BLaER1 treated with 17β-estradiol and CSF1 and Interleukin-3, amounts not matched to agents 10 nM and 100 nM (cell line): ENCODE results near the gene SLC9A7.
A peak's percentile ranks its signal among the peaks of the same experiment; 100 is the strongest.

Experiments used
- H3K27ac ChIP-seq, 11 experiments: shearing (Covaris generic); formaldehyde crosslinking; 2 replicates each; pipeline ENCODE4 v1.8.1; 2022
- H3K27me3 ChIP-seq, 11 experiments: shearing (Covaris generic); formaldehyde crosslinking; 2 replicates each; pipeline ENCODE4 v1.8.1; 2022
- H3K36me3 ChIP-seq, 11 experiments: shearing (Covaris generic); formaldehyde crosslinking; 2 replicates each; pipeline ENCODE4 v1.8.1; 2022
- H3K4me1 ChIP-seq, 10 experiments: shearing (Covaris generic); formaldehyde crosslinking; 2 replicates each; pipeline ENCODE4 v1.8.1; 2022
- H3K4me2 ChIP-seq, 11 experiments: shearing (Covaris generic); formaldehyde crosslinking; 2 replicates each; pipeline ENCODE4 v1.8.1; 2022
- H3K4me3 ChIP-seq, 10 experiments: shearing (Covaris generic); formaldehyde crosslinking; 2 replicates each; pipeline ENCODE4 v1.8.1; 2022
- H3K9ac ChIP-seq, 11 experiments: shearing (Covaris generic); formaldehyde crosslinking; 2 replicates each; pipeline ENCODE4 v1.8.1; 2022
- H3K9me3 ChIP-seq, 11 experiments: shearing (Covaris generic); formaldehyde crosslinking; replicated peaks in 1 of 11; 2 replicates each; pipeline ENCODE4 v1.8.1; 2022
- H4K20me1 ChIP-seq, 11 experiments: shearing (Covaris generic); formaldehyde crosslinking; 2 replicates each; pipeline ENCODE4 v1.8.1; 2022
- Cebpa-rat ChIP-seq, 11 experiments: shearing (Covaris generic); IDR thresholded peaks; 2 replicates each; pipeline ENCODE4 v1.8.1; 2022

SLC9A7 gene

GRCh38 chrX:46637938-46638337 lies 121.0 kb downstream of the SLC9A7 start:
- Histone ChIP-seq H3K4me1 (peaks cover 2 to 21% (median 18%) of the 10 kb centered on the region in 10 experiments), H3K4me2 (no peak overlapping the region), H3K9me3 (no peaks in the 10 kb centered on the region), H3K27ac (no peak overlapping the region), H3K9ac (no peak overlapping the region), H4K20me1 (no peaks in the 10 kb centered on the region), H3K27me3 (0 out of 22 replicates have a peak, but pooled peaks cover 0 to 2% (median 0%) of the 10 kb centered on the region in 11 experiments), H3K36me3 (0 out of 22 replicates have a peak, but pooled peaks cover 0 to 3% (median 0%) of the 10 kb centered on the region in 11 experiments), H3K4me3 (no peak overlapping the region)
- no peak for TF ChIP-seq Cebpa-rat (IDR thresholded peaks at IDR 0.05)

- peak overlapping the region in 7 of 11 experiments; percentile 9 to 44 (median 24); a peak in 11 of 22 replicates for H3K4me2 ChIP-seq
- H3K27me3 ChIP-seq, result 0 out of 22 replicates have a peak, but pooled peaks cover 0 to 2% (median 0%) of the 10 kb centered on the region in 11 experiments
- peaks cover 0 to 13% (median 5%) of the 10 kb centered on the region in 11 experiments; a peak in 8 of 22 replicates for H3K9me3 ChIP-seq
Measured at GRCh38 chrX:46636223-46636622, 122.7 kb downstream of the SLC9A7 start.

GRCh38 chrX:46635186-46635585 lies 123.7 kb downstream of the SLC9A7 start:
- Histone ChIP-seq H3K27ac (no peak overlapping the region), H3K4me2 (no peak overlapping the region; a peak in 1 of 22 replicates), H3K4me1 (peaks cover 2 to 9% (median 8%) of the 10 kb centered on the region in 10 experiments; a peak in 17 of 20 replicates), H4K20me1 (no peaks in the 10 kb centered on the region), H3K9ac (no peak overlapping the region), H3K36me3 (peaks cover 0 to 13% (median 0%) of the 10 kb centered on the region in 11 experiments; a peak in 4 of 22 replicates), H3K9me3 (peaks cover 0 to 16% (median 10%) of the 10 kb centered on the region in 11 experiments; a peak in 8 of 22 replicates), H3K4me3 (no peak overlapping the region), H3K27me3 (0 out of 22 replicates have a peak, but pooled peaks cover 0 to 2% (median 0%) of the 10 kb centered on the region in 11 experiments)
- TF ChIP-seq Cebpa-rat (IDR thresholded peaks at IDR 0.05), result no peak

More at GRCh38 chrX:46636223-46636622, 122.7 kb downstream of the SLC9A7 start:
- no peaks in the 10 kb centered on the region for H4K20me1 ChIP-seq
- peaks cover 0 to 5% (median 0%) of the 10 kb centered on the region in 11 experiments; a peak in 2 of 22 replicates for H3K36me3 ChIP-seq
- H3K4me3 ChIP-seq, result no peak overlapping the region
- H3K4me1 ChIP-seq, result peaks cover 0 to 8% (median 6%) of the 10 kb centered on the region in 10 experiments; a peak in 10 of 20 replicates
- no peak overlapping the region for H3K9ac ChIP-seq
- TF ChIP-seq Cebpa-rat (IDR thresholded peaks at IDR 0.05), result no peak
- H3K27ac ChIP-seq, result no peak overlapping the region

GRCh38 chrX:46634577-46634976 lies 124.3 kb downstream of the SLC9A7 start:
- 0 out of 22 replicates have a peak, but pooled peaks cover 0 to 2% (median 0%) of the 10 kb centered on the region in 11 experiments for H3K27me3 ChIP-seq
- H3K4me2 ChIP-seq, result no peak overlapping the region
- peaks cover 0 to 13% (median 0%) of the 10 kb centered on the region in 11 experiments; a peak in 4 of 22 replicates for H3K36me3 ChIP-seq
- H4K20me1 ChIP-seq, result no peaks in the 10 kb centered on the region
- H3K27ac ChIP-seq, result no peak overlapping the region
- no peak overlapping the region for H3K9ac ChIP-seq
- H3K4me3 ChIP-seq, result no peak overlapping the region
- no peak for TF ChIP-seq Cebpa-rat (IDR thresholded peaks at IDR 0.05)
- H3K4me1 ChIP-seq, result peaks cover 8 to 15% (median 14%) of the 10 kb centered on the region in 10 experiments
- H3K9me3 ChIP-seq, result peaks cover 0 to 16% (median 10%) of the 10 kb centered on the region in 11 experiments; a peak in 8 of 22 replicates

GRCh38 chrX:46630141-46630540 lies 128.8 kb downstream of the SLC9A7 start:
- Histone ChIP-seq H3K36me3 (peaks cover 0 to 13% (median 0%) of the 10 kb centered on the region in 11 experiments; a peak in 5 of 22 replicates), H3K9me3 (peaks cover 0 to 23% (median 10%) of the 10 kb centered on the region in 11 experiments; a peak in 8 of 22 replicates), H3K4me2 (peak overlapping the region; percentile 67 to 92 (median 81)), H4K20me1 (peaks cover 0 to 4% (median 0%) of the 10 kb centered on the region in 11 experiments; a peak in 2 of 22 replicates), H3K4me1 (peaks cover 41 to 57% (median 43%) of the 10 kb centered on the region in 10 experiments), H3K27me3 (0 out of 22 replicates have a peak, but pooled peaks cover 0 to 1% (median 0%) of the 10 kb centered on the region in 11 experiments), H3K9ac (no peak overlapping the region), H3K4me3 (no peak overlapping the region), H3K27ac (peak overlapping the region in 3 of 11 experiments; percentile 73 to 84 (median 82); a peak in 4 of 22 replicates)
- TF ChIP-seq Cebpa-rat (IDR thresholded peaks at IDR 0.05), result no peak

- Histone ChIP-seq H3K4me3 (peak overlapping the region in 3 of 10 experiments; percentile 1 to 14 (median 3); a peak in 2 of 20 replicates), H3K9ac (peak overlapping the region; percentile 7 to 75 (median 50); a peak in 16 of 22 replicates), H4K20me1 (peaks cover 0 to 4% (median 0%) of the 10 kb centered on the region in 11 experiments; a peak in 2 of 22 replicates), H3K36me3 (peaks cover 0 to 13% (median 0%) of the 10 kb centered on the region in 11 experiments; a peak in 5 of 22 replicates), H3K9me3 (peaks cover 0 to 23% (median 10%) of the 10 kb centered on the region in 11 experiments; a peak in 8 of 22 replicates), H3K4me2 (peak overlapping the region; percentile 67 to 92 (median 81)), H3K27me3 (no peaks in the 10 kb centered on the region), H3K4me1 (peaks cover 41 to 57% (median 43%) of the 10 kb centered on the region in 10 experiments), H3K27ac (peak overlapping the region; percentile 18 to 86 (median 73); a peak in 20 of 22 replicates)
- TF ChIP-seq Cebpa-rat (IDR thresholded peaks at IDR 0.05), result no peak
Measured at GRCh38 chrX:46628460-46629371, 130.2 kb downstream of the SLC9A7 start.

GRCh38 chrX:46627711-46628419 lies 131.1 kb downstream of the SLC9A7 start:
- Histone ChIP-seq H4K20me1 (peaks cover 0 to 4% (median 0%) of the 10 kb centered on the region in 11 experiments; a peak in 2 of 22 replicates), H3K9ac (peak overlapping the region; percentile 7 to 75 (median 50); a peak in 14 of 22 replicates), H3K36me3 (peaks cover 0 to 13% (median 0%) of the 10 kb centered on the region in 11 experiments; a peak in 5 of 22 replicates), H3K4me3 (0 out of 20 replicates have a peak overlapping the region, but pooled peaks of 1 of the 10 experiments have one; percentile 1), H3K27ac (peak overlapping the region; percentile 18 to 86 (median 73); a peak in 19 of 22 replicates), H3K27me3 (no peaks in the 10 kb centered on the region), H3K4me2 (peak overlapping the region; percentile 67 to 92 (median 81)), H3K9me3 (peaks cover 0 to 23% (median 10%) of the 10 kb centered on the region in 11 experiments; a peak in 8 of 22 replicates), H3K4me1 (peaks cover 41 to 57% (median 43%) of the 10 kb centered on the region in 10 experiments)
- no peak for TF ChIP-seq Cebpa-rat (IDR thresholded peaks at IDR 0.05)
